Prostate gland (tissue), 2 donors: ENCODE results near the gene ST6GAL1.
A peak's percentile ranks its signal among the peaks of the same experiment; 100 is the strongest.

Experiments
- POLR2A ChIP-seq: fragments of 450-650 bp; IDR thresholded peaks from one replicate; pipeline ENCODE4 v1.6.1; 2016; ENCODE audit warnings: antibody characterized with exemption, mild to moderate bottlenecking
- POLR2AphosphoS5 ChIP-seq: sonication (generic); formaldehyde crosslinking; IDR thresholded peaks from one replicate; pipeline ENCODE4 v1.6.1; 2017; ENCODE audit warnings: antibody characterized with exemption
- TF ChIP-seq, protein P1 (sequence below), 4 experiments: fragments of 200-600 bp in 2 of 4; fragments of 450-650 bp in 2 of 4; sonication (generic) in 2 of 4; IDR thresholded peaks; 1 replicate in 3 of 4; 2 replicates in 1 of 4; pipeline ENCODE4 v1.5.1; 2016 to 2019; ENCODE audit warnings: antibody characterized with exemption in 4 of 4, mild to moderate bottlenecking in 2 of 4, moderate library complexity in 2 of 4

DNA sequence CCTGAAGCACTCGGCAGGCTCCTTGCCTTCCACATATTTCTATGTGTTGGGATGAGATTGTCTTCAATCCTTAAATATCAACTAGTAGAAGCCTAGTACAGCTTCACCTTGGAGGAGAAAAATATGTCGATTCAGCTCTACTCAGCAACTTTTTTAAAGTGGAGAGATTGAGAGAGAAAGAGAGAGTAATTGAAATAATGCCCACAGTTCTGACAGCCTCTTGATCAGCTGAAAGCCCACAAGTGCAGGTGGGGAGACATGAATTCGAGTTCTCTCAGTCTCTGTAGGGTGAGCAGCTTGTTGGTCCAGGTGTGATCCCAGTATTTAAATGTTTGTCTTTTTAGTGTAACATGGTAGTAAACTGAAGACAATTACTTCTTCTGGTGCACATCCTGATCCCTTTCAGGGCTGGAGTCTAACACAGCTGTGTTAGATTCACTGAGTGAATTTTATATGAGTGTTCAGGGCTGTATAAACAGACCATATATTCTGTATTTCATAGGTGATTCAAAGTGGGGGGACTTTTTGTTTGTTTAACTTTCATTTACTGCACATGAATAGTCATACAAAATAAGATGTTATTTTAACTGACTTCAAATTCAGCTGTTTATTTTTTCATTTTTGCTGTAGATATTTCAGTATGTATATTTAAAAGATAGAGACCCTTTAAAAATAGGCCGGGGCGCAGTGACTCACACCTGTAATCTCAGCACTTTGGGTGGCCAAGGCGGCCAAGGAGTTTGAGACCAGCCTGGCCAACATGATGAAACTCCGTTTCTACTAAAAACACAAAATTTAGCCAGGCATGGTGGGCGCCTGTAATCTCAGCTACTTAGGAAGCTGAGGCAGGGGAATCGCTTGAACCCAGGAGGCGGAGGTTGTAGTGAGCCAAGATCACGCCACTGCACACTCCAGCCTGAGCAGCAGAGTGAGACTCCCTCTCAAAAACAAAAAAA, 64.0 kb downstream of the ST6GAL1 start:
- TF ChIP-seq, protein P1, sequence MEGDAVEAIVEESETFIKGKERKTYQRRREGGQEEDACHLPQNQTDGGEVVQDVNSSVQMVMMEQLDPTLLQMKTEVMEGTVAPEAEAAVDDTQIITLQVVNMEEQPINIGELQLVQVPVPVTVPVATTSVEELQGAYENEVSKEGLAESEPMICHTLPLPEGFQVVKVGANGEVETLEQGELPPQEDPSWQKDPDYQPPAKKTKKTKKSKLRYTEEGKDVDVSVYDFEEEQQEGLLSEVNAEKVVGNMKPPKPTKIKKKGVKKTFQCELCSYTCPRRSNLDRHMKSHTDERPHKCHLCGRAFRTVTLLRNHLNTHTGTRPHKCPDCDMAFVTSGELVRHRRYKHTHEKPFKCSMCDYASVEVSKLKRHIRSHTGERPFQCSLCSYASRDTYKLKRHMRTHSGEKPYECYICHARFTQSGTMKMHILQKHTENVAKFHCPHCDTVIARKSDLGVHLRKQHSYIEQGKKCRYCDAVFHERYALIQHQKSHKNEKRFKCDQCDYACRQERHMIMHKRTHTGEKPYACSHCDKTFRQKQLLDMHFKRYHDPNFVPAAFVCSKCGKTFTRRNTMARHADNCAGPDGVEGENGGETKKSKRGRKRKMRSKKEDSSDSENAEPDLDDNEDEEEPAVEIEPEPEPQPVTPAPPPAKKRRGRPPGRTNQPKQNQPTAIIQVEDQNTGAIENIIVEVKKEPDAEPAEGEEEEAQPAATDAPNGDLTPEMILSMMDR (IDR thresholded peaks at IDR 0.05), result no peak
- TF ChIP-seq POLR2A (no peak), POLR2AphosphoS5 (peak; percentile 11)
